Activated T-helper 1 cell treated with anti-CD3 and anti-CD28 coated beads, Interleukin-12 subunit alpha, Interleukin-12 subunit beta, Interleukin-2, Interleukin-4 antibody, amounts not matched to agents 30 ng/mL and 10 ng/mL and 1 ng/mL, durations not matched to agents 14 hours and 24 hours and 36 hours (primary cell): ENCODE data around the gene PYCR2. TPM values are rescaled to one million over a fixed set of nuclear protein-coding genes. Genes with fewer than 3 reads are reported as not detected.

Experiments used
- DNase-seq: peaks from one replicate; pipeline ENCODE4 v3.0.0; 2021; ENCODE audit warnings: low spot score
- H3K27ac Mint-ChIP-seq: one replicate; pipeline ENCODE4 v1.8.0; 2021; ENCODE audit warnings: mild to moderate bottlenecking, mixed read lengths
- H3K27me3 Mint-ChIP-seq: one replicate; pipeline ENCODE4 v1.8.0; 2022; ENCODE audit warnings: mild to moderate bottlenecking, moderate library complexity, mixed read lengths; ENCODE audit not compliant: insufficient read depth
- H3K36me3 Mint-ChIP-seq: one replicate; pipeline ENCODE4 v1.8.0; 2021; ENCODE audit warnings: low read depth, mixed read lengths
- H3K4me1 Mint-ChIP-seq: one replicate; pipeline ENCODE4 v1.8.0; 2021; ENCODE audit warnings: low read depth, mixed read lengths
- H3K4me3 Mint-ChIP-seq: one replicate; pipeline ENCODE4 v1.8.0; 2021; ENCODE audit warnings: mild to moderate bottlenecking, moderate library complexity, mixed read lengths
- H3K9me3 Mint-ChIP-seq: one replicate; pipeline ENCODE4 v1.8.0; 2021; ENCODE audit warnings: mixed read lengths
- intact Hi-C: fragments of 100-400 bp; cut with micrococcal nuclease; formaldehyde crosslinking; loops from one replicate; pipeline ENCODE4 v1.15.1; 2024
- total RNA-seq: library from RNA; stranded (reverse); gene quantifications from 2 replicates; pipeline ENCODE4 v1.2.3, GENCODE V29; 2022

Gene PYCR2
- total RNA-seq, 1 donor from 2014 or later = 137 TPM

GRCh38 chr1:225872075-225872430 is 52.0 kb downstream of the PYCR2 start:
- intact Hi-C loops = no loop called here
- H3K36me3 Mint-ChIP-seq = peaks cover 46% of the 10 kb centered on the region
- H3K27me3 Mint-ChIP-seq = no peaks in the 10 kb centered on the region
- peaks cover 4% of the 10 kb centered on the region for H3K4me1 Mint-ChIP-seq
- no peaks in the 10 kb centered on the region for H3K9me3 Mint-ChIP-seq
- DNase-seq = no peak
- no peak overlapping the region for H3K4me3 Mint-ChIP-seq
- no peak overlapping the region for H3K27ac Mint-ChIP-seq

- Mint-ChIP-seq H3K27ac (no peak overlapping the region), H3K27me3 (no peaks in the 10 kb centered on the region), H3K9me3 (no peaks in the 10 kb centered on the region), H3K4me1 (peaks cover 7% of the 10 kb centered on the region), H3K36me3 (peaks cover 45% of the 10 kb centered on the region), H3K4me3 (no peak overlapping the region)
- no peak for DNase-seq
- intact Hi-C loops = no loop called here
These were observed 52.5 kb downstream of the PYCR2 start for GRCh38 chr1:225871359-225872074.

GRCh38 chr1:225870911-225871310 is 53.1 kb downstream of the PYCR2 start:
- Mint-ChIP-seq H3K4me1 (peaks cover 13% of the 10 kb centered on the region), H3K36me3 (peaks cover 44% of the 10 kb centered on the region), H3K9me3 (no peaks in the 10 kb centered on the region), H3K27me3 (no peaks in the 10 kb centered on the region), H3K4me3 (no peak overlapping the region), H3K27ac (no peak overlapping the region)
- intact Hi-C loops = no loop called here
- DNase-seq = no peak

Other genes starting within 250 kb of the PYCR2 start
- 230 and 233 TPM in 2 replicates for gene SRP9, start 146.4 kb downstream of the PYCR2 start, total RNA-seq
- gene EPHX1, start 114.1 kb downstream of the PYCR2 start, total RNA-seq = 1.0 and 1.6 TPM in 2 replicates
- gene TMEM63A, start 41.9 kb downstream of the PYCR2 start, total RNA-seq = 20.4 and 23.4 TPM in 2 replicates
- gene LEFTY1, start 35.1 kb downstream of the PYCR2 start, total RNA-seq = 0.12 TPM in 1 of 2 replicates, not detected in the other
- not detected in 2 replicates for gene LEFTY2, start 17.0 kb upstream of the PYCR2 start, total RNA-seq
- 28.2 and 28.4 TPM in 2 replicates for gene SDE2, start 75.1 kb upstream of the PYCR2 start, total RNA-seq
- gene H3-3A, start 138.5 kb upstream of the PYCR2 start, total RNA-seq = 416 and 426 TPM in 2 replicates